Smooth muscle cell (in vitro differentiated cells): Measurements from ENCODE around the gene RSBN1. TPM values are rescaled to one million over a fixed set of nuclear protein-coding genes. Genes with fewer than 3 reads are reported as not detected.

Experiments used
- DNase-seq: peaks from one replicate; lab custom pipeline; 2025; ENCODE audit not compliant: unreplicated experiment; lab: John Stamatoyannopoulos, UW
- H2AFZ ChIP-seq: fragments of 200-600 bp; sonication (generic); 2 replicates; pipeline ENCODE4 v1.6.0; 2016; ENCODE audit warnings: antibody characterized with exemption, low read depth, mild to moderate bottlenecking
- H3F3A ChIP-seq: fragments of 200-600 bp; sonication (generic); 2 replicates; pipeline ENCODE4 v1.6.0; 2017; ENCODE audit warnings: antibody characterized with exemption, low read depth
- H3K27ac ChIP-seq: fragments of 200-600 bp; sonication (generic); 2 replicates; pipeline ENCODE4 v1.5.1; 2016; ENCODE audit warnings: low read depth, mild to moderate bottlenecking
- H3K27me3 ChIP-seq: fragments of 200-600 bp; sonication (generic); 2 replicates; pipeline ENCODE4 v1.6.1; 2016; ENCODE audit warnings: low read depth, mild to moderate bottlenecking
- H3K36me3 ChIP-seq: fragments of 200-600 bp; sonication (generic); 2 replicates; pipeline ENCODE4 v1.5.1; 2016; ENCODE audit warnings: low read depth
- H3K4me1 ChIP-seq: fragments of 200-600 bp; sonication (generic); 2 replicates; pipeline ENCODE4 v1.5.1; 2016; ENCODE audit warnings: low read depth
- H3K4me2 ChIP-seq: fragments of 200-600 bp; sonication (generic); 2 replicates; pipeline ENCODE4 v1.6.0; 2016; ENCODE audit warnings: mild to moderate bottlenecking
- H3K4me3 ChIP-seq: fragments of 200-600 bp; sonication (generic); 2 replicates; pipeline ENCODE4 v1.5.1; 2016; ENCODE audit warnings: mild to moderate bottlenecking
- H3K79me2 ChIP-seq: fragments of 200-600 bp; sonication (generic); 2 replicates; pipeline ENCODE4 v1.6.0; 2016; ENCODE audit warnings: low read depth, mild to moderate bottlenecking
- H3K9ac ChIP-seq: fragments of 200-600 bp; sonication (generic); 2 replicates; pipeline ENCODE4 v1.6.0; 2016; ENCODE audit warnings: low read depth
- H3K9me3 ChIP-seq: fragments of 200-600 bp; sonication (generic); replicated peaks from 2 replicates; pipeline ENCODE4 v1.5.1; 2016; ENCODE audit warnings: low read depth
- H4K20me1 ChIP-seq: fragments of 200-600 bp; sonication (generic); 2 replicates; pipeline ENCODE4 v1.6.0; 2016; ENCODE audit warnings: low read depth
- whole genome bisulfite sequencing: methylation state at CpG from one replicate; pipeline ENCODE4 v1.1.7; 2016; ENCODE audit warnings: low lambda C conversion rate; 5-methylcytosine and 5-hydroxymethylcytosine counted together
- polyA plus RNA-seq: library from polyadenylated mRNA; unstranded; fragments of >200 nt; fragmentation: Nextera tagmentation; extraction: Ambion mirVana; gene quantifications from 2 replicates; pipeline ENCODE4 v1.2.1, GENCODE V29; 2016
- total RNA-seq: library from RNA; depleted of rRNA; stranded (reverse); fragments of >200 nt; gene quantifications from 2 replicates; pipeline ENCODE4 v1.2.3, GENCODE V29; 2014
- TF ChIP-seq, protein P1 (sequence below): fragments of 200-600 bp; sonication (generic); IDR thresholded peaks from 2 replicates; pipeline ENCODE4 v1.5.1; 2017; ENCODE audit warnings: borderline replicate concordance, mild to moderate bottlenecking, antibody characterized with exemption; ENCODE audit not compliant: insufficient read depth, poor library complexity, severe bottlenecking

Gene RSBN1
- total and polyA plus RNA-seq, 2 experiments from 2014 or later = 9.0 to 18.3 TPM

GRCh38 chr1:113779542-113779941, 32.7 kb downstream of the RSBN1 start:
- Histone ChIP-seq H3K4me1 (peaks cover 17% of the 10 kb centered on the region), H3K27me3 (no peaks in the 10 kb centered on the region), H3K4me3 (no peak overlapping the region), H3K4me2 (no peak overlapping the region), H2AFZ (no peak overlapping the region), H3K9ac (no peak overlapping the region), H4K20me1 (peaks cover 65% of the 10 kb centered on the region), H3K9me3 (no peaks in the 10 kb centered on the region), H3F3A (no peaks in the 10 kb centered on the region), H3K36me3 (peaks cover 12% of the 10 kb centered on the region), H3K27ac (no peak overlapping the region), H3K79me2 (peaks cover 64% of the 10 kb centered on the region)
- DNase-seq = no peak
- TF ChIP-seq, protein P1, sequence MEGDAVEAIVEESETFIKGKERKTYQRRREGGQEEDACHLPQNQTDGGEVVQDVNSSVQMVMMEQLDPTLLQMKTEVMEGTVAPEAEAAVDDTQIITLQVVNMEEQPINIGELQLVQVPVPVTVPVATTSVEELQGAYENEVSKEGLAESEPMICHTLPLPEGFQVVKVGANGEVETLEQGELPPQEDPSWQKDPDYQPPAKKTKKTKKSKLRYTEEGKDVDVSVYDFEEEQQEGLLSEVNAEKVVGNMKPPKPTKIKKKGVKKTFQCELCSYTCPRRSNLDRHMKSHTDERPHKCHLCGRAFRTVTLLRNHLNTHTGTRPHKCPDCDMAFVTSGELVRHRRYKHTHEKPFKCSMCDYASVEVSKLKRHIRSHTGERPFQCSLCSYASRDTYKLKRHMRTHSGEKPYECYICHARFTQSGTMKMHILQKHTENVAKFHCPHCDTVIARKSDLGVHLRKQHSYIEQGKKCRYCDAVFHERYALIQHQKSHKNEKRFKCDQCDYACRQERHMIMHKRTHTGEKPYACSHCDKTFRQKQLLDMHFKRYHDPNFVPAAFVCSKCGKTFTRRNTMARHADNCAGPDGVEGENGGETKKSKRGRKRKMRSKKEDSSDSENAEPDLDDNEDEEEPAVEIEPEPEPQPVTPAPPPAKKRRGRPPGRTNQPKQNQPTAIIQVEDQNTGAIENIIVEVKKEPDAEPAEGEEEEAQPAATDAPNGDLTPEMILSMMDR = no peak
- WGBS = 96% methylated on average over 6 of the region's 6 CpGs

DNA sequence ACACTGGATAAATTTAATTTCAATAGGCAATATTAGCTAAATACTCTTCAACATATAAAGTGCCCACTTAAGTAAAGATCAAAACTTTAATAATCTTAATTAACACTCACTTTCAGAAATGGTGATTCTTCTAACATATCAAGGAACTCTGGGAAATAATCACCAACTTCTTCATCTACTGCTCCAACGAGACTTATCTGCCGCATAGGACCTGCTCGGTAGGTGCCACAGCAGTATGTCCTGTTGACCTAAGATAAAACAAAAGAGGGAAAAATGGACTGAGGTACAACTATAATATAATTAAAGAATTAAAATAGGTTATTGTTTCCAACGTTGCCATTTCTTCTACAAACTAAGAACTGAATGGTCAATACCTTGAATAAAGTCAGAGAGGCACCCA, 34.7 kb downstream of the RSBN1 start:
- Histone ChIP-seq H3K36me3 (peaks cover 12% of the 10 kb centered on the region), H3K4me3 (no peak overlapping the region), H3K9ac (no peak overlapping the region), H3K4me1 (peaks cover 9% of the 10 kb centered on the region), H2AFZ (no peak overlapping the region), H3K79me2 (peaks cover 57% of the 10 kb centered on the region), H3K27me3 (no peaks in the 10 kb centered on the region), H3K27ac (no peak overlapping the region), H3F3A (no peaks in the 10 kb centered on the region), H4K20me1 (peaks cover 48% of the 10 kb centered on the region), H3K9me3 (no peaks in the 10 kb centered on the region), H3K4me2 (no peak overlapping the region)
- TF ChIP-seq, protein P1 = no peak
- DNase-seq = no peak
- WGBS = 98% methylated on average over 4 of the region's 4 CpGs

DNA sequence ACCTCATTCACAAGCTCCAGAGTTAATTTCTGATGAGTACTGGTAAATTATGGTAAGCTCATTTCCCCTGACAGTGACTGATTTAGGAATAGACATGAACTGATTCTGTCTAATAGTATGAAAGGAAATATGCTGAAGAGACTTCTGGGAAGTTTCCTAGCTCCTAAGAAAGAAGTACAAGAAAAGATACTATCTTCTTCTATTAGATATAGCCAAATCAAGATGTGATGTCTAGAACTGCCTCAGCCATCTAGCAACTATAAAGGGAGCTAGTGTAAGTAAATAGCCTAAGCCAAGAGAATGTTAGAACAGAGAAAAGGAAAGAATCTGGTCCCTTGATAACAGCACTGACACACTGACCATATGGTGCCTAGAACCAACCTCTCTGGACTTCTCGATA, 42.2 kb downstream of the RSBN1 start:
- H2AFZ ChIP-seq = no peak overlapping the region
- H3K36me3 ChIP-seq = no peaks in the 10 kb centered on the region
- H3K4me1 ChIP-seq = peaks cover 34% of the 10 kb centered on the region
- no peaks in the 10 kb centered on the region for H3K27me3 ChIP-seq
- no peak overlapping the region for H3K27ac ChIP-seq
- H4K20me1 ChIP-seq = peaks cover 8% of the 10 kb centered on the region
- H3K9ac ChIP-seq = no peak overlapping the region
- peaks cover 22% of the 10 kb centered on the region for H3K79me2 ChIP-seq
- WGBS = 89% methylated on average over 1 of the region's 1 CpG
- H3F3A ChIP-seq = no peaks in the 10 kb centered on the region
- TF ChIP-seq, protein P1 = no peak
- H3K4me3 ChIP-seq = no peak overlapping the region
- no peak for DNase-seq
- no peaks in the 10 kb centered on the region for H3K9me3 ChIP-seq
- no peak overlapping the region for H3K4me2 ChIP-seq

DNA sequence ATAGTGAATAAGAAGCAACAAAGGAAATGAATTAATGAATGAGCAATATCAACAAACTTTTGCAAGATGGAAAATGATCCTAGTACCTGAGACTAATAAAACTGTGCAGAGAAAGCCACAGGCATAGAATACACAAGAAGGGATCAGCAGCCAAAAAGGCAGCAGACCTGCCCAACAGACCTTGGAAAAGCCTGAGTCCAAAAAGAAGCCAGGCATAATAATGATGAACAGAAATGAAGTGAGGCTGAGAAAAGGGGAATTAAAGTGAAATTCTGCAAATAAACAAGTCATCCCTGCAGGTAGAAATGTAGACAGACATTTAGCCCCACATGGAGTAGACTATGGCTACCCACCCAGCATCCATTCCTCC, 42.7 kb downstream of the RSBN1 start:
- Histone ChIP-seq H3K79me2 (peaks cover 22% of the 10 kb centered on the region), H3K9me3 (no peaks in the 10 kb centered on the region), H3K36me3 (no peaks in the 10 kb centered on the region), H3K27me3 (no peaks in the 10 kb centered on the region), H4K20me1 (peaks cover 8% of the 10 kb centered on the region), H3K4me3 (no peak overlapping the region), H3F3A (no peaks in the 10 kb centered on the region), H3K4me1 (peaks cover 34% of the 10 kb centered on the region), H3K4me2 (no peak overlapping the region), H2AFZ (no peak overlapping the region), H3K9ac (no peak overlapping the region), H3K27ac (no peak overlapping the region)
- TF ChIP-seq, protein P1 = no peak
- DNase-seq = no peak
